ENCODE results near the gene WDR5. TPM values are rescaled to one million over a fixed set of nuclear protein-coding genes. Genes with fewer than 3 reads are reported as not detected.

The WDR5 gene
- total and polyA plus RNA-seq, 10 of the 15 experiments (the other 5 are each of a cell fraction or from before 2014, with no cell fraction given) = 1.4 to 43.7 (median 33.2) TPM

DNA sequence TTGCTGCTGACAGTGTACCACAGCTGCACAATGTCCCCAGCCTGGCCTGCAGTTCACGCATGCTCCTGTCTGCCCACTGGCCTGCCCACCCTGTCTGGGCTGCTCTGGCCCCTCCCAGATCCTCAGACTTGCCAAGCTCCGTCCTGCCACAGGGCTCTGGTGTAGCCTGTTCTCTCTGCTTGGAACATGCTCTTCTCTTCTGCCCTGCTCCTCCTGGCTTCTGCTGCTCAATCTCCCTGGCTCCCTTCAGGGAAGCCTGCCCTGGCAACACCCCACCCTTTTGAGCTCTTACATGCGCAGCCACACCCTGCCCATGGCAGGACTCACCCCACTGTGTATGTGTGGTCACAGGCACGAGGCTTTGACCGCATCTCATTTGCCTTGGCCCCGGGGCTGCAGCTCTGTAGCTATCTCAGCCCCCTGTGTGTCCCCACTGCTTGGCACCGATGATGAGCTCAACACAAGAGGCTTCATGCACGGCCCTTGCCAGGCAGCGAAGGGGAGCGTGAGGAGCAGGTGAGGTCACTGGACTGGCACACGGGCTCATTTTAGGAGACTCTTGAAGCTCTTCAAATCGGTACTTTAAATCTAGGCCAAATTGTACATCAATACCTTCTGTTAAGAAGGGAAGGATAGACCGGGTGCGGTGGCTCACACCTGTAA is 47.7 kb upstream of the WDR5 start:
- no peaks in the 10 kb centered on the region for H4K20me1 ChIP-seq (ENCODE audit: control insufficient read depth, insufficient read depth)

More for the DNA sequence above, 47.7 kb upstream of the WDR5 start:
- DNase-seq (ENCODE audit: low read depth, low spot score) (no peak), ATAC-seq (no peak), FAIRE-seq (no peak)
- 52% methylated on average over 14 of the region's 14 CpGs for WGBS (ENCODE audit: insufficient coverage, insufficient replicate concordance, low lambda C conversion rate, missing lambda C conversion rate)
- H3K79me2 ChIP-seq (ENCODE audit: control insufficient read depth, insufficient read depth, low read length) = no peaks in the 10 kb centered on the region
- no peak overlapping the region for H2AFZ ChIP-seq (ENCODE audit: control insufficient read depth, low read depth, low read length)
- BruUV-seq (replicated peaks) = no TSS peak
- ChIA-PET RAD21 (ENCODE audit: unreplicated experiment) (no interaction called here), SMC1A (ENCODE audit: uncharacterized antibody, unreplicated experiment) (interaction anchor here (0.6 kb wide), 1 partner anchor 8 kb away, joined by 3 read pairs; no protein-coding TSS in a partner anchor), CTCF (interaction anchor here (1.0 kb wide), 1 partner anchor 11 kb away, joined by 3 read pairs; no protein-coding TSS in a partner anchor), POLR2A (no interaction called here)
- H3K9me3 ChIP-seq (replicated peaks; ENCODE audit: control insufficient read depth, insufficient read depth, low read length) = no peaks in the 10 kb centered on the region
- H3K4me2 ChIP-seq (ENCODE audit: control insufficient read depth, insufficient read depth) = no peak overlapping the region
- H3K27ac ChIP-seq (ENCODE audit: control insufficient read depth, insufficient read depth) = no peak overlapping the region
- no peak overlapping the region for H3K9ac ChIP-seq (ENCODE audit: control insufficient read depth, insufficient read depth, low read length)
- in situ Hi-C loops (cut with MboI) (no loop called here), intact Hi-C loops (cut with micrococcal nuclease; ENCODE audit: unreplicated experiment) (no loop called here)
- H3K27me3 ChIP-seq (replicated peaks in 1 of 2; ENCODE audit: control insufficient read depth in 2 of 2, insufficient read depth in 2 of 2, low read length in 1 of 2) = no peaks in the 10 kb centered on the region; a peak in 2 of 4 replicates
- H3K36me3 ChIP-seq (ENCODE audit: control insufficient read depth in 2 of 2, insufficient read depth in 2 of 2, low read length in 1 of 2) = no peaks in the 10 kb centered on the region
- H3K4me1 ChIP-seq (ENCODE audit: control insufficient read depth, insufficient read depth, low read length) = no peaks in the 10 kb centered on the region
- TF ChIP-seq SMAD1 (IDR thresholded peaks at IDR 0.05; ENCODE audit: low read depth, partially characterized antibody) (no peak), RBBP5 (conservative IDR thresholded peaks at IDR 0.05) (no peak), MEF2B (IDR thresholded peaks at IDR 0.05; ENCODE audit: partially characterized antibody, poor library complexity, severe bottlenecking) (no peak), FOXK2 (IDR thresholded peaks at IDR 0.05) (no peak), CREB1 (IDR thresholded peaks at IDR 0.05; ENCODE audit: low read depth) (no peak), POLR2A (IDR thresholded peaks at IDR 0.05; ENCODE audit: low read depth, low read length) (no peak), NBN (IDR thresholded peaks at IDR 0.05) (no peak), EGR1 (IDR thresholded peaks at IDR 0.05; ENCODE audit: borderline replicate concordance in 1 of 2, low read depth in 2 of 2, low read length in 2 of 2) (no peak), SIN3A (IDR thresholded peaks at IDR 0.05; ENCODE audit: low read depth, low read length) (no peak), TARDBP (IDR thresholded peaks at IDR 0.05; ENCODE audit: borderline replicate concordance) (no peak), NFIC (IDR thresholded peaks at IDR 0.05; ENCODE audit: low read depth, low read length) (no peak), PAX8 (IDR thresholded peaks at IDR 0.05) (no peak)
- TF ChIP-seq, protein P1, sequence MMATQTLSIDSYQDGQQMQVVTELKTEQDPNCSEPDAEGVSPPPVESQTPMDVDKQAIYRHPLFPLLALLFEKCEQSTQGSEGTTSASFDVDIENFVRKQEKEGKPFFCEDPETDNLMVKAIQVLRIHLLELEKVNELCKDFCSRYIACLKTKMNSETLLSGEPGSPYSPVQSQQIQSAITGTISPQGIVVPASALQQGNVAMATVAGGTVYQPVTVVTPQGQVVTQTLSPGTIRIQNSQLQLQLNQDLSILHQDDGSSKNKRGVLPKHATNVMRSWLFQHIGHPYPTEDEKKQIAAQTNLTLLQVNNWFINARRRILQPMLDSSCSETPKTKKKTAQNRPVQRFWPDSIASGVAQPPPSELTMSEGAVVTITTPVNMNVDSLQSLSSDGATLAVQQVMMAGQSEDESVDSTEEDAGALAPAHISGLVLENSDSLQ (IDR thresholded peaks at IDR 0.05) = no peak
- TF ChIP-seq, protein P2, sequence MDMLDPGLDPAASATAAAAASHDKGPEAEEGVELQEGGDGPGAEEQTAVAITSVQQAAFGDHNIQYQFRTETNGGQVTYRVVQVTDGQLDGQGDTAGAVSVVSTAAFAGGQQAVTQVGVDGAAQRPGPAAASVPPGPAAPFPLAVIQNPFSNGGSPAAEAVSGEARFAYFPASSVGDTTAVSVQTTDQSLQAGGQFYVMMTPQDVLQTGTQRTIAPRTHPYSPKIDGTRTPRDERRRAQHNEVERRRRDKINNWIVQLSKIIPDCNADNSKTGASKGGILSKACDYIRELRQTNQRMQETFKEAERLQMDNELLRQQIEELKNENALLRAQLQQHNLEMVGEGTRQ (IDR thresholded peaks at IDR 0.05; ENCODE audit: borderline replicate concordance, low read depth, low read length) = no peak
- TF ChIP-seq, protein P3, sequence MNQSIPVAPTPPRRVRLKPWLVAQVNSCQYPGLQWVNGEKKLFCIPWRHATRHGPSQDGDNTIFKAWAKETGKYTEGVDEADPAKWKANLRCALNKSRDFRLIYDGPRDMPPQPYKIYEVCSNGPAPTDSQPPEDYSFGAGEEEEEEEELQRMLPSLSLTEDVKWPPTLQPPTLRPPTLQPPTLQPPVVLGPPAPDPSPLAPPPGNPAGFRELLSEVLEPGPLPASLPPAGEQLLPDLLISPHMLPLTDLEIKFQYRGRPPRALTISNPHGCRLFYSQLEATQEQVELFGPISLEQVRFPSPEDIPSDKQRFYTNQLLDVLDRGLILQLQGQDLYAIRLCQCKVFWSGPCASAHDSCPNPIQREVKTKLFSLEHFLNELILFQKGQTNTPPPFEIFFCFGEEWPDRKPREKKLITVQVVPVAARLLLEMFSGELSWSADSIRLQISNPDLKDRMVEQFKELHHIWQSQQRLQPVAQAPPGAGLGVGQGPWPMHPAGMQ (IDR thresholded peaks at IDR 0.05; ENCODE audit: borderline replicate concordance) = no peak
- no peak overlapping the region for H3K4me3 ChIP-seq

Measured in GM12878 (cell line).